Measurements from ENCODE around the gene DUSP3.

Gene DUSP3

GRCh38 chr17:43768382-43768781, 10.4 kb downstream of the DUSP3 start:
- no peak overlapping the region for H3K27ac ChIP-seq (ENCODE audit: low read length)
- TF ChIP-seq CTCF (IDR thresholded peaks at IDR 0.05; ENCODE audit: borderline replicate concordance, extremely low read depth, low read length, poor library complexity, severe bottlenecking) (no peak), EZH2 (IDR thresholded peaks at IDR 0.05; ENCODE audit: borderline replicate concordance, low read depth, low read length, severe bottlenecking) (no peak)
- H3K9me3 ChIP-seq (ENCODE audit: insufficient read depth, low read length, severe bottlenecking) = no peaks in the 10 kb centered on the region
- ATAC-seq (ENCODE audit: insufficient read depth, low read depth) (no peak), DNase-seq (no peak)
- no peaks in the 10 kb centered on the region for H3K4me1 ChIP-seq (ENCODE audit: insufficient read depth, low read length)
- H2AFZ ChIP-seq (ENCODE audit: low read depth, low read length) = no peak overlapping the region
- no peak overlapping the region for H3K4me3 ChIP-seq (ENCODE audit: low read depth in 1 of 2, low read length in 2 of 2)
- peaks cover 4% of the 10 kb centered on the region for H3K27me3 ChIP-seq (ENCODE audit: insufficient read depth, low read length, poor library complexity)
- no peak overlapping the region for H3K4me2 ChIP-seq (ENCODE audit: insufficient read depth, low read length)
- H3K36me3 ChIP-seq (ENCODE audit: insufficient read depth, low read length) = no peaks in the 10 kb centered on the region
- no peak overlapping the region for H3K9ac ChIP-seq (ENCODE audit: low read depth, low read length)
- H4K20me1 ChIP-seq (ENCODE audit: insufficient read depth, low read length) = no peaks in the 10 kb centered on the region
- no peaks in the 10 kb centered on the region for H3K79me2 ChIP-seq (ENCODE audit: insufficient read depth, low read length)

GRCh38 chr17:43767713-43768059, 11.1 kb downstream of the DUSP3 start:
- H2AFZ ChIP-seq (ENCODE audit: low read depth, low read length) = no peak overlapping the region
- H3K4me1 ChIP-seq (ENCODE audit: insufficient read depth, low read length) = no peaks in the 10 kb centered on the region
- H3K9ac ChIP-seq (ENCODE audit: low read depth, low read length) = no peak overlapping the region
- H3K4me2 ChIP-seq (ENCODE audit: insufficient read depth, low read length) = no peak overlapping the region
- no peak overlapping the region for H3K27ac ChIP-seq (ENCODE audit: low read length)
- TF ChIP-seq CTCF (IDR thresholded peaks at IDR 0.05; ENCODE audit: borderline replicate concordance, extremely low read depth, low read length, poor library complexity, severe bottlenecking) (no peak), EZH2 (IDR thresholded peaks at IDR 0.05; ENCODE audit: borderline replicate concordance, low read depth, low read length, severe bottlenecking) (no peak)
- H3K4me3 ChIP-seq (ENCODE audit: low read depth in 1 of 2, low read length in 2 of 2) = no peak overlapping the region
- no peak for ATAC-seq (ENCODE audit: insufficient read depth, low read depth)
- H3K27me3 ChIP-seq (ENCODE audit: insufficient read depth, low read length, poor library complexity) = peaks cover 4% of the 10 kb centered on the region
- no peaks in the 10 kb centered on the region for H3K9me3 ChIP-seq (ENCODE audit: insufficient read depth, low read length, severe bottlenecking)
- no peaks in the 10 kb centered on the region for H3K79me2 ChIP-seq (ENCODE audit: insufficient read depth, low read length)
- DNase-seq = no peak
- H3K36me3 ChIP-seq (ENCODE audit: insufficient read depth, low read length) = no peaks in the 10 kb centered on the region
- H4K20me1 ChIP-seq (ENCODE audit: insufficient read depth, low read length) = no peaks in the 10 kb centered on the region

GRCh38 chr17:43767053-43767712, 11.6 kb downstream of the DUSP3 start:
- TF ChIP-seq EZH2 (IDR thresholded peaks at IDR 0.05; ENCODE audit: borderline replicate concordance, low read depth, low read length, severe bottlenecking) = no peak
- no peak for TF ChIP-seq CTCF (IDR thresholded peaks at IDR 0.05; ENCODE audit: borderline replicate concordance, extremely low read depth, low read length, poor library complexity, severe bottlenecking)
- H2AFZ ChIP-seq (ENCODE audit: low read depth, low read length) = no peak overlapping the region
- no peaks in the 10 kb centered on the region for H3K9me3 ChIP-seq (ENCODE audit: insufficient read depth, low read length, severe bottlenecking)
- no peak overlapping the region for H3K4me3 ChIP-seq (ENCODE audit: low read depth in 1 of 2, low read length in 2 of 2)
- DNase-seq (no peak), ATAC-seq (ENCODE audit: insufficient read depth, low read depth) (no peak)
- H3K4me2 ChIP-seq (ENCODE audit: insufficient read depth, low read length) = no peak overlapping the region
- no peaks in the 10 kb centered on the region for H3K79me2 ChIP-seq (ENCODE audit: insufficient read depth, low read length)
- H3K27me3 ChIP-seq (ENCODE audit: insufficient read depth, low read length, poor library complexity) = peaks cover 4% of the 10 kb centered on the region
- no peaks in the 10 kb centered on the region for H3K36me3 ChIP-seq (ENCODE audit: insufficient read depth, low read length)
- no peaks in the 10 kb centered on the region for H4K20me1 ChIP-seq (ENCODE audit: insufficient read depth, low read length)
- no peak overlapping the region for H3K9ac ChIP-seq (ENCODE audit: low read depth, low read length)
- no peaks in the 10 kb centered on the region for H3K4me1 ChIP-seq (ENCODE audit: insufficient read depth, low read length)
- no peak overlapping the region for H3K27ac ChIP-seq (ENCODE audit: low read length)

All from DND-41 (cell line).